Inflammatory macrophage treated with lipopolysaccharide for 1 hour (primary cell): ENCODE measurements around the gene FAT1.
A peak's percentile ranks its signal among the peaks of the same experiment; 100 is the strongest.

Source experiments
- DNase-seq, 2 donors: peaks; one replicate each; pipeline ENCODE4 v3.0.0-alpha.2; 2020 to 2022

The FAT1 gene

DNA sequence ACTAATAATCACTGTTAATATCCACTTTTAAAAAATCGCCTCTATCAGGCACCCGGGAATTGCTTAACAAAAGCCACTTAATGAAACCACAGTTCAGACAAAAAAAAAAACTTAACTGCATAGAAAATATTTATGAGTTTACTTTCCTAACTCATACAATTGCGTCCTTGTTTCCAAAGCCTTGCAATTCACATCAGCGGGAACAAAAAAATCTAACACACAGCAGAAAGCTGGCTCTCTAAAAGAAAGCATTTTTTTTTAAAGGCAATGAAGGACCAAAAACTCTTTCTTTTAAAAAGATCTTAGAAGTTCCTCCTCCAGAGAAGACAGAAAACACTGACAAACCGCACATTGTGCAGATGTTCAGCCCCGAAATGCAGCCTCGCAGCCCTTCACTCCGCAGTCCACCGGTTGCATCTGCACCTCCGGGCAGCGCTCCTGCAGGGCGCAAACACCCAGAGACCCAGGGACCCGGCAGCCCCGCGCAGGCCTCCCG lies 812 bp downstream of the FAT1 start:
- no peak for DNase-seq

DNA sequence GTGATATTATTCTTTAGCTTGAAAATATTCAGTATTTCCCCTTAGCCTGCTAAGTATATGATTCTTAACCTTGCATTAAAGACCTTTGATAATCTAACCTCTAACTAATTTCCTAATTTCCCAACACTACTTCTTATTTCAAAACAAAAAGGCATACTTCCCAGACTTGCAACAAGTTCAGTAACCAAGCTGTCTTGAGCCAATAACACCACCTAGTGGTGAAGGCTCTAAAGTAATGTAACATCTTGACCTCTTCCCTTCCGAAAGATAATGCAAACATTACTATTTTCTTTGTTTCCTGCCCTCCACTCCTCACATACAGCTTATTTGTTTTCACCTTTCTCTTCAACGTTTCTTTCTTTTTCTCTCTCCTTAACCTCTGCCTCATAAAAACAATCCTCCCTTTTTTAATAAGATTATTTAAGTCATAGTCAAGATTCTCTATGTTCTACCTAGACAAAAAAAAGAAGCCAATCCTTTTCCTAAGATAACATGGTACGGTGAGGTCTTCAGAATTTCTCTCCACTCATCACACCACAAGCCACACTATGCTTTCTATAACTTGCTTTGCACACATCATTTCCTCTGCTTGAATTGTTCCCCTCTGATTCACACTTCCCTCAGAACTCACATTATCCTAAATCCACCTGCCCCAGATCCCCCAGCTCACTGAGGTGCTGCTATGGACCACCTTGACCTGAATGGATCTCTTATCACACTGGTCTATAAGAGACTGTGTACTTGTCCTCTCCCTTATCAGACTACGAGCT lies 3.5 kb downstream of the FAT1 start:
- peak in 1 of 2 donors; percentile 9 for DNase-seq

DNA sequence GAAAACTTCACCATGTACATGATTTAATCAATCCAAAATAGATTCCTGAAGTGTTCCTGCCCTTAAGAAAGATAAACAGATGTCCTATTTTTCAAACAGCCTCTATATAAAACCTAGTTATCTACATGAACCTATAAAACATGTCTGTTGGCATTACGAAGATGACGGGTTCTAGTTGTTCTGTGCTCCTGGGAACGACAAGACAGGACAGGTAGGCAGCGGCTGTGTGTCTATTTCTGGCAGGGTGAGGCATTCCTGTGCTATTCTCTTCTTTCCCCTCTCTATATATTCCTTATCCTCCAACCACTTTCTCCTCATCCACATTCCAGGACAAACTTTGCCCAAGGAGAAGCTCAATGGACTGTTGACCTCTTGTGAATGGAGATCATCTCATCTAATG lies 6.1 kb downstream of the FAT1 start:
- DNase-seq, result no peak

DNA sequence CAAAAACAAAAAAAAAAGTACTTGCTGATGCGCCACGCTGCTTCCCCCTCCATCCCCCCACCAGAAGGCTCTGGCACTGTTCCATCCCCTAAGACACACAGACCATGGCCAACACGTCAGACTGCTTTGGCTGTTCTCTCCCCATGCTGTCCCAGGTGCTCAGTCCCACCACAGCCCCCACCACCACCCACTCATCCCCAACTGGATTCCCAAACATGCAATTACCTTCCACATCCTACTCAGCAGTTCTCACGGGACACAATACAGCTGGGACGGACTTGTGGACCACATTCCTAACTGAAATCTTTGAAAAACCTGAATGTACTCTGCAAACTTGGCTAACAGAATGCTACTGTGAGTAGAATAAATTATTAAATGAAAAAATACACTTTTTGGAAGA lies 8.6 kb downstream of the FAT1 start:
- DNase-seq, result no peak

DNA sequence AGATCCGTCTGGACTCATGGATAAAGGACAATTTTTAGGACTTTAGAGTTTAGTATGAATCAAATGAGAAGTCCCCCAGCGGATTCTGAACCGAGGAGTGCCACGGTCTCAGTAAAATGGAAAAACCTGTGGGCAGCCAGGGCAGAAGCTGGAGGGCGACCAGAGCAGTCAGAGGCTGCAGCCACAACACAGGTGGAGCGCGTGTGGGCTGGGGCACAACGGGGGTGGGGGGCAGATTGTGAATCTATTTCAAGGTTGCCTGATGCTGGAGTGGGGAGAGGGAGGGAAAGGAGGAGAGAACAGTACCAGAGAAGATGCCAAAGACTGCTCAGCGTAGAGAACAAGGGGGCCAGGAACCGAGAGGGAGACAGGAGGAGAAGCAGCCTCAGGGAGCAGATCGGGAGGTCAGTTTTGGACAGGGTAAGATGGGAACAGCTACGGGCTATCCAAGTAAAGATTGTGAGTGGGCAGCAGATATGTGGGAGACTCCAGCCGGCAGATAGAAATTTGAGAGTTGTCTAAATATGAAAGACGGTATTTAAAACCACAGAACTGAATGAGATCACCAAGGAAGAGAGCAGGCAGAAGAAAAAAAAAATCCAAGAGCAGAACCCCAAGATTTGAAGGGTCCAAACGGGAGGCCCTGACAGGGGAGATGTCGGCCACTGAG lies 9.5 kb downstream of the FAT1 start:
- DNase-seq, result no peak

DNA sequence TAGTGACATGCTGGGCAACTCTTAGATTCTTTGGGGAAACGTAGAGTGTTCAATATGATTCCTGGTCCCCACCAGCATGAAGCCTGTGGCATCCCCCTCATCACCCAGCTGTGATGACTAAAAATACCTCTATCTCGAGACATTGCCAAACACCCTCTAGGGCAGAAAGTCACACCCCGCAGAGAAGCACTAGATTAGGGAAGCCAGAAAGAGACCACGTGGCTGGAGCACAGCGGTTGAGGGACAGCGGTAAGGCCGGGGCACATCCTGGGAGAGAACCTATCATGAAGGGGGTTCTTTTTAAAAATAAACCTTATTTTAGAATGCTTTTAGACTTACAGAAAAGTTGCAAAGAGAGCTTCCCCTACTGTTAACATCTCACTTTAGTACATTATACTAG lies 11.0 kb downstream of the FAT1 start:
- DNase-seq, result no peak

DNA sequence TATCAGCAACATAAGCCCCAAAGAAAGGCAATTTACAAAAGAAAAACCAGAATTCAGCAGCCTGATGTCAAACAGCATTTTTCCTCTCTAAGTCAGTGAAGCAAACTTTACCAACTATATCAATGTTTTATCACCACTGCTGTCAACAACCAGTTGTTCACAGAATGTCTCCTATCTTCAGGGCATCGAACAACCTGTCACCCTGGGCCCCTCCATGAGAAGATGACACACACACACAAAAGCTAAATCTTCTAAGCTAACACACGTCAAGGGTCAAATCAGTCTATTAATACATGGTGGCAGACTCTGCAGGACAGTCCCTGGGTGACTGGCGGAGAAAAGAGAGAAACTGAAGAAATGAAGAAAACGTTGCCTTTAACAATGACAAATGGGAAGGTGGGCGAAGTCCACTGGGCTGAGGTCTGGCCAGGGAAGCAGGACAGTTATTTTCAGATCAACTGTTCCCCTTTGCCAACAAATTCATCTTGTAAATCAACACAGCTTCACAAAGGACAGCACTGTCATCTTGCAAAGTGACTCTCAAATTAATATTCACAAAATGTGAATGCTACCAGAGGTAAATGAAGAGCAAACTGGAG lies 13.0 kb downstream of the FAT1 start:
- no peak for DNase-seq

DNA sequence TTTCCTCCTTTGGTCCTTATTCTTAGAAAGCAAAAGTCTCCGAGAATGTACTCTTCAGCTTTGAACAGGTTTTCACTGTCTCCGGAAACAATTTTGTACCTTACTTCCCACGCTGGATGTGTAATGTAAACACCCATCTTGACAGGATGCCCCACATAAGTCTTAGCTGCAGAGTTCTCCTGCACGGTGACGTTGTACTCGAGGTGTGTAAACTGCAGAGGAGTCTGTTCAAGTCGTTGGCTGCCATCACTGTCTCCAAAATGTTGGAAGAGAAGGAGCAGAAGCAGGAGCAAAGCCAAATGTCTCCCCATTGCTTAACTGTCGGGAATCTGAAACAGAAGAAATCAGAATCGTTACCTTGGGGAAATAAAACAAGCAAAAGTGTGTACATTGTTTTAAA lies 14.1 kb downstream of the FAT1 start:
- DNase-seq, result no peak

DNA sequence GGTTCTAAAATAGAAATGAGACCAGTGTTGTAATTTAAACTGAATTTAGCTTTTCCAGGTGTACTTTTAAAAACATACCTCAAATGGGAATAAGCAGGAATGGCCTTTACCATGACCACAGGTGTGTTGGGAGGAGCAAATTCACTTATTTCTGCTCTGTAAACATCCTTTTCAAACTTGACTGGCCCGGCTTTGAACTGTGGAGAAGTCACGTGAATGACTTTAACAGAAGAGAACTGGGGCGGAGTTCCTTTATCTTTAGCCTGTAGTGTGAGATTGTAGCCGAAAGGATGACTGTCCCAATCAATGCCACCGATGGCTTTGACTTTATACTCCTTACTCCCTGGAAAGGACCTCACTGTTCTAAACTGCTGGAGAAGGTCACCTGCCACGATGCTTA lies 15.1 kb downstream of the FAT1 start:
- DNase-seq, result no peak

DNA sequence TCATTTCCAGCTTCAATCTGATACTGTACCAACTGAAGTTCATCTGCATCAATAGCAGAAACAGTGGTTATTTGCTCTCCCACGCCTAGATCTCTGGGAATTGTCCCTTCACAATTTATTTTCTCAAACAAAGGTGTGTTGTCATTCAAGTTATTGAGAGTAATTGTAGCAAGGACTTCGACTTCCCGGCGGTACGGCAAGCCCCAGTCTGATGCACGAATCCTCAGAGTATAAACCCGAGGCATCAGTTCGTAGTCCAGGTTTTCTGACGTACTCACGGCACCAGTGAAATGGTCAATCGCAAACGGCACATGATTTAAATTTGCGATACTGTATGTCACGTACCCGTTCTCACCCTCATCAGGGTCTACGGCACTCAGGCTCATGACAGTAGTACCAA lies 15.7 kb downstream of the FAT1 start:
- no peak for DNase-seq

DNA sequence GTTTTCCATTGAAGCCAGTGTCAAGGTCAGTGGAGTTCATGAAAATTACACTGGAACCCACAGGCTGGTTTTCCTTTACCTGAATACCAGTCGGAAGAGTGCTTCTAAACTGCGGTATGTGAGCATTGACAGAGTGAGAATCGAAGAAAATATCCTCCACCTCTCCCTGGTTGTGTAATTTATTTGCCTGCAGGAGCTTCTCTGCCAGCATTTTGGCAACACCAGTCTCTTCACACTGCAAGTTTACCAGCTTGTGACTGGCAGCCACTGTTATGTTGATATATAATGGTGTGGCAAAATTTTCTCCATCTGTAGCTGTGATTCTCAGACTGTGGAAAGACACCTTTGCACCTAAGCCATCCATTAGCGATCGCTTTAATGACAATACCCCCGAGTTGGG lies 16.1 kb downstream of the FAT1 start:
- DNase-seq, result no peak

DNA sequence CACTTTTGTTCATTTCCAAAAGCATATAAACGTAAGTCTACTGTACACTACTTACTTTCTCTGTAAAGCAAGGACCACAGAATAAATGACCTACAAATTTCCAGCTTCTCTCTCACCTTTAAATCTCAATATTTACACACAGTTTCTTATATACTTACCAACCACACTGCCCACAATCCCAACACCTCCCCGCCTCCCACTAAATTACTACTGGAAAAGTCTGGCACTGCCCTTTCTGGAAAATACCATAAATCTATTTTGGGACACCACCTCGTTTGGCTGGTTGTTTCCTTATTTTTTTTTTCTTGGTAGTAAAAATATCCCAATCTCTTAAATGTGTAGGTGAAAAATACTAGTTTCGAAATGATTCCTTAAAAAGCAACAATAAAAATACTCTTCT lies 19.6 kb downstream of the FAT1 start:
- DNase-seq, result no peak

DNA sequence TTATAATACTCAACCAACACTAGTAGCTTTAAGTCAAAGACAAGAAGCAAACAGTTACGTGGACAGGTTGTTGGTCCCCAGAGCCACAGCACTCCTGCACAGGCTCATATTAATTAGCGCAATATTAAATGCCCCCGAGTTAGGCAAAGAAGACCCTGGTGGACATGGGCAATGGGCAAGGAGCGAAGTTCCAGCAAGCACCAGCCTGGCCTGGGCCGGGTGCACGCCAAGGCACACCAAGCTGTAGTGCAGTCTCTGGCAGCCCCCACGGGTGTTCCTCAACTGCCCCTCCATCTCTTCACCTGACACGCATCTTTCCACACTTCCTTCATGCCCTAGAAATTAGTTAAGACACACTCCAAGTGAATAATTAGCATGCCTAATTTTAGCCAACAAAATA lies 20.1 kb downstream of the FAT1 start:
- no peak for DNase-seq

DNA sequence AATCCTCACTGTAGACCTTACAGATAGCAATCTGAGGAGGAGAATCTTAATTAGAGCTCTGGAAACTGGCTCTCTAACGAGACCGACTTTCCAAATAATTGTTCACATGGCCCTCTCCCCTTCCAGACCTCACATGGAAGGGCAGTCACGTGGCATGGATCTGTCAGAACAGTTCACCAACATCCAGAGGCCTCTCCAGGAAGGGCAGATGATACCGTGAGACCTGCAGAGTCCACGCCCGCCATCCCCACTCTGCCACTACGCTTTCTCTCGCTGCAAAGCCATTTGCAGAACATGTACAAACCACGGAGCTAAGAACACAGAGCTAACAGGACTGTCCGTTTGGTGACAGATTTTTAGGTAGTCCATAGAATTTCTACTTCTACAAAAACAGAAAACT lies 20.7 kb downstream of the FAT1 start:
- DNase-seq, result no peak

DNA sequence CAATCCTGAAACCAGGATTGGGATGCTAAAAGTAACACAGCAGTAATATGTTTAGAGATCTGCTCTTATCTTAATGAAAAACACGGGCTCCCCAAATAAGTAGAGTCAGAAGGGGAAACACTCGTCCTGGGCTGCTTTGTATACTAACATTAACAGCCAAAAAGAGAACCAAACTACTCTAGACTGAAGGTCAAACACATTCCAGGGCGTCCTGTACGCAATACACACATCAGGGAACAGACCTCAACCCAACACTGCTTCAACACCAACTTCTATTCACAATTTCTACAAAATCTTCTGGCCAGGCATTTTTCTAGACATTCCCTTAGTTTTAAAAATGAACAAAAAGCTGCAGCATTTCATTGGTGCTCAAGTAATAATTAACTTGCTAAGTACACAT lies 21.4 kb downstream of the FAT1 start:
- no peak for DNase-seq

DNA sequence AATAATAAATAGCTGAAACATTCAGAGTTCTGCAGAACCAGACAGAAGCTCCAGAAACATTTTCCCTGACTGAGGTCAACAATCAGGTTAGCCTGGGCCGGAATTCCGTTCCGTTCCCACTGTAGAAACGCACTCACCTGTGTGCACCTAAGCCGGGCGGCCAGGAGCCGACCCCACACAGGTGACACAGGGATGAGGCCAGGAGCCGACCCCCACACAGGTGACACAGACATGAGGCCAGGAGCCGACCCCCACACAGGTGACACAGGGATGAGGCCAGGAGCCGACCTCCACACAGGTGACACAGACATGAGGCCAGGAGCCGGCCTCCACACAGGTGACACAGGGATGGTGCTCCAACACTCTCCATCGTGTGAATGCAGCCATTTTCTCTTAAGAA lies 21.9 kb downstream of the FAT1 start:
- DNase-seq, result no peak

DNA sequence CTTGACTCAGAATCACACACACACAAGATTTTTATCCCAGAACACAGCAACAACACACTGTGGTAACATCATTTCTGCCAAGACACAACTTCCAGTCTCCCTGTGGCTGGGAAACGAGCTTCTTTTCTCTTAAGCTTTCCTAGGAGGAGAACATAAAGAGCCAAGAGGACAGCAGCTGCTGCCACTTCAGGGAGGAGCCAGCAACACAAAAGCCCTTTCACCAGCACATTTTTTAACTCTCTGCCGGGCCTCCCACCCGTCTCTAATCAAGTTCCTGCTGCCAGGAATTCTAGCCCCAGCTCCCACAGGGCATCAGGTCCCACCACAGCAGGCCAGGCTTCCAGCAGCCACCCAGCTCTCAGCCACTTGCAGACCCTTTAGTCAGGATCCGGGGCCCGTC lies 22.4 kb downstream of the FAT1 start:
- DNase-seq, result no peak

DNA sequence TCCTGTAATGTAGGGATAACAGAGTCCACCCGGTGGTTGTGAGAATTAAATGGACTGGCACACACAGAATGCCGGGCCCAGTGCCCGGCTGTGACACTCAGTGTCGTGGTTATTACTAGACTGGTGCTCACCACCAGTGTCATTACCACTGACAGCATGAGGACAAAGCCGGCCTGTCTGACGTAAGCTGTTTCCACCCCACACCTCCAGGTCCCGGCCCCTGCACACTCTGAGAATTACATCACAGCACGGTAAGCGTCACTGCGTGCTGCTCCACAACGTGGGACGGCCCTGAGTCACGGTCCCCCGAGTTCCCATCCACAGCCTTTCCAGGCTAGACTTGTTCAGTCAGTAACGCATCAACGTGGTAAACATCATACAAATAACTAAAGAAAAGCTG lies 22.9 kb downstream of the FAT1 start:
- no peak for DNase-seq

DNA sequence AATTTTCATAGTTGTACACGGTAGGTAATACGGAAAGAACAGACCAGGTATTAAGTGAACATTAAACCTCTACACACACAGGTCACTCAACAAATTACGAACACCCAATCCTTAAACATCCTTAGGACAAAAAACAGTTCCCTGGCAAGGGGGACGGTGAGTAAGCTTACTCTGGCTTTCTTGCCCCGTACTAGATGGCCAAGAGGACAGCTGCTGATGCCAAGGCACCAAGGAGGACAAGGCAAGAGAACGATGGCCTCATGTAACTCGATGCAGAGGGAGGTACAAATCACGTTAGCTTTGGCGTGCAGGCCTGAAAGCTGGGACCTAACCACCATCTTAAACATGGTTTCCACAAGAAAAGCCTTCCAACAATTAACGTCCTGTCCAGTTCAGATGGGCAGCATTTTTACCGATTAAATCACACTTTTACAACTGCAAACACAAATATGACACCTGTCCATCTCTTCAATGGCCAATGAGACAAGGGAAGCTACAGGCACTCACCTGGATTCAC lies 23.7 kb downstream of the FAT1 start:
- DNase-seq, result no peak

DNA sequence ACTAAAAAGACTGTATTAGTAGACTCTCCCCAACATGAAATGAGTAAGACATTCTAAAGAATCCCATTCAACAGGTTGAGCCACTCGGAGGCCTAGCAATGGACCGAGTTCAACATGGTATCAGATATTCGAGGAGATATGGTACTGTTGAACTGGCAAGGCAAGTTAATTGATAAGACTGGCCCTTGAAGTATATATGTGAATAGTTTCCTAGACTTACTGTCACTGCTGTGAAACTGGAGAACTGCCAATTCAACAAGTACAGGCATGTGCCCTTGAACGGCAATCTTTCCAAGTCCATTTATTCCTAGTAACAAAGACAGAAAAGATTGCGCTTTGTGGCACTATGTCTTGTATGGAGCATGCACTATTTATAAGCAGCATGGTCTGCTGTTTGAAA lies 24.4 kb downstream of the FAT1 start:
- DNase-seq, result no peak

DNA sequence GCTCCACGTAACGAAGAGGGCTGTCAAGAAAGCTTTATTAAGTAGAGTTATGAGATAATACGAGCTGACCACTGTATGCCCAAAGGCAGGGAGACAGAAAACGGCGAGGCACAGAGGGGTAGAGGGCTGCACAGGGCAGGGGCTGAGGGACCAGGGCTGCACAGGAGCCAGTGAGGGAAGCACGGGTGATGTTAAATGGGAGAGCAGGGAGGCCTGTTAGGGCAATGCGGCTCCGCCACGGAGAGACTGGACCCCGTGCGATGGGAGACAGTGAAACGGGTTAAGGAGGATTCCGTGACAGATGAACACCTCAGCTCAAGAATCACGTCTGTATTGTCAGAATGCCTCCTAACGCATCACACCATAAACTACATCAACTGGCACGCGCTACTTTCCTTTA lies 25.1 kb downstream of the FAT1 start:
- no peak for DNase-seq

DNA sequence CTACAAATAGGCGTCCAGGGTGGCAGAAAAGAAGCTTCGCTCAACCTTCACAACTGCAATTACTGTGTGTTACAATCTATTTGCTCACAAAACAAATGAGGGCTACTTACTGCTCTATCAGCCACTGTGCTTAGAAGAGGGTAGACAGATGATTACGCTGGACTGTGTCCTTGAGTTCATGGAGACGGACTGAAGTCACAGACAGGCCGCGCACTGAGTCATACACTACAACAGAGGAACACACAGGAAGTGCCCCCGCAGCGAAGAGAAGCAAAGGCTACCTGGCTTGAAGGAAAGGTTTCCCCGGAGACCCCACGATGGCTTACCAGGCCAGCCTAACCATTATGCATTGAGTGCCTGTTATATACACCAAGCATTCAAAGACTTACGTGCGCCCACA lies 25.6 kb downstream of the FAT1 start:
- no peak for DNase-seq

DNA sequence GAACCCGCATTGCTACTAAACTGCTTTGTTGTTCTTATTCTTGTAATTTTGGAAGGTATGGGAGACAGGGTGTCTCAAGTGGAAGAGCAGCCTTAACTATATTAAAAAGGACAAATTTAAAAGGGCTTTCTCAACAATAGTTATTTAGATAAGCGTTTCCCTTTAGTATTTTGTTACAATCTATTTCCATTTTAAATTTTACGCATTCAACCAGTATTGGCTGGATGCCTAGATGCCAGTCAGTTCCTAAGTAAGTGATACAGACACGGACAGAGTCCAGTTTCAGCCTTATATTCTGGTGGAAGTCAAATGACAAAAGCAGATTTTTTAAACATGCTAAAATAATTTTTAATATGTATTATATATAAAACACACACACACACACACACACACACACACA lies 28.3 kb downstream of the FAT1 start:
- DNase-seq, result no peak

DNA sequence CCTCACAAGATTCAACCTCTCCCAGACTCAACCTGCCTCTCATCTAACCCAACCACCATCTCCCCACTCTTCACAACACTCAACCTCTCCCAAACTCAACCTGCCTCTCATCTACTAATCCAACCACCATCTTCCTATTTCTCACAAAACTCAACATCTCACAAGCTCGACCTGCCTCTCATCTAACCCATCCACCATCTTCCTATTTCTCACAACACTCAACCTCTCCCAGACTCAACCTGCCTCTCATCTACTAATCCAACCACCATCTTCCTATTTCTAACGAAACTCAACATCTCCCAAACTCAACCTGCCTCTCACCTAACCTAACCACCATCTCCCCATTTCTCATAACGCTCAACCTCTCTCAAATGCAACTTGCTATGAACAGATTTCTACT lies 29.8 kb downstream of the FAT1 start:
- no peak for DNase-seq
